Measurements from ENCODE around the gene DUSP9.
"Not testable (repeated sequence)": the region's sequence is repeated elsewhere in the genome, so short reads cannot be mapped to it uniquely, and the experiment has no call there.

The DUSP9 gene

GRCh38 chrX:153646620-153647373 lies at the start of gene DUSP9:
TSS of gene DUSP9 (plus strand) at chrX:153647203. CDS start at chrX:153647954, 751 bp downstream.
- no peak for DNase-seq

GRCh38 chrX:153598541-153599191 lies 48.3 kb upstream of the DUSP9 start, which contains the start of gene CCNQ:
TSS of gene CCNQ (minus strand) at chrX:153599139. CDS start at chrX:153599073, 66 bp downstream.
- no peak for DNase-seq

- peak in 13 of 14 donors; percentile 30 to 89 (median 75) for DNase-seq
These were observed 47.6 kb upstream of the DUSP9 start for GRCh38 chrX:153599192-153600031.

GRCh38 chrX:153600032-153600373 lies 47.0 kb upstream of the DUSP9 start:
- no peak for DNase-seq

- DNase-seq: no peak
These were observed 46.1 kb upstream of the DUSP9 start for GRCh38 chrX:153600921-153601320.

- no peak for DNase-seq
These were observed 45.4 kb upstream of the DUSP9 start for GRCh38 chrX:153601511-153602110.

GRCh38 chrX:153602601-153603000 lies 44.4 kb upstream of the DUSP9 start:
- DNase-seq: no peak

GRCh38 chrX:153603131-153603656 lies 43.8 kb upstream of the DUSP9 start:
- no peak for DNase-seq

- not testable (repeated sequence) for DNase-seq
These were observed 42.2 kb upstream of the DUSP9 start for GRCh38 chrX:153604666-153605380.

GRCh38 chrX:153606503-153606902 lies 40.5 kb upstream of the DUSP9 start:
- no peak for DNase-seq

GRCh38 chrX:153608376-153608775 lies 38.6 kb upstream of the DUSP9 start:
- DNase-seq: no peak

- DNase-seq: no peak
These were observed 38.2 kb upstream of the DUSP9 start for GRCh38 chrX:153608806-153609205.

- peak in 12 of 14 donors; percentile 21 to 80 (median 56) for DNase-seq
These were observed 36.8 kb upstream of the DUSP9 start for GRCh38 chrX:153609917-153610835.

- peak in 2 of 14 donors; percentile 54 to 65 for DNase-seq
These were observed 36.2 kb upstream of the DUSP9 start for GRCh38 chrX:153610836-153611213.

- DNase-seq: no peak
These were observed 35.5 kb upstream of the DUSP9 start for GRCh38 chrX:153611298-153612095.

GRCh38 chrX:153612413-153612812 lies 34.6 kb upstream of the DUSP9 start:
- no peak for DNase-seq

GRCh38 chrX:153614818-153615217 lies 32.2 kb upstream of the DUSP9 start:
- DNase-seq: no peak

GRCh38 chrX:153620576-153620975 lies 26.4 kb upstream of the DUSP9 start:
- DNase-seq: no peak

- no peak for DNase-seq
These were observed 24.9 kb upstream of the DUSP9 start for GRCh38 chrX:153621949-153622598.
